ENCODE data around the gene BCL2L1. TPM values are rescaled to one million over a fixed set of nuclear protein-coding genes. Genes with fewer than 3 reads are reported as not detected.

BCL2L1 gene
- total and polyA plus RNA-seq, 2 experiments from 2014 or later, result 42.4 to 110 TPM

DNA sequence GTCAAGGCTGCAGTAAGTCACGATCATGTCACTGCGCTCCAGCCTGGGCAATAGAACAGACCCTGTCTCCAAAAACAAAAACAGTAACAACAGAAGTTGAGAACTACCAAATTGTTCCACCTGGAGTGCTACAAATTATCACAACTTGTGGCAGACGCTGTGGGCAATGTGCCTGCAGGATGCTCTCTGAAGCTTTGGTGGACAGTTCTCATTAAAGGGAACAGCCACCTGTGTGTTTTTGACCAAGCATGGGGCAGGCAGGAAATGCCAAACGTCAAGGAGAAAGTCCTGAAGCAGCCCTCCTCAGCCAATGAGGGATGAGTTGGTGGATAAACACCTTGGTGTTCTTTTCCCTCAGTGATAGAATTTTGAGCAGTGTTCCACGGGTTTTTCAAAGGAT lies 69.1 kb downstream of the BCL2L1 start:
- Histone ChIP-seq H3K4me2 (no peak overlapping the region), H3F3A (replicated peaks; ENCODE audit: low read depth) (peaks cover 9% of the 10 kb centered on the region), H3K4me3 (no peak overlapping the region), H3K36me3 (ENCODE audit: insufficient read depth) (no peaks in the 10 kb centered on the region), H3K27me3 (ENCODE audit: insufficient read depth) (no peaks in the 10 kb centered on the region), H3K4me1 (ENCODE audit: insufficient read depth) (no peaks in the 10 kb centered on the region), H2AFZ (no peak overlapping the region), H3K27ac (ENCODE audit: low read depth) (no peak overlapping the region; the same call in 1 of the 2 replicates), H4K20me1 (replicated peaks; ENCODE audit: insufficient read depth) (0 out of 2 replicates have a peak, but pooled peaks cover 4% of the 10 kb centered on the region), H3K79me2 (replicated peaks; ENCODE audit: insufficient read depth) (no peaks in the 10 kb centered on the region), H3K9me2 (ENCODE audit: insufficient read depth) (no peaks in the 10 kb centered on the region)
- ATAC-seq (no peak), DNase-seq (ENCODE audit: low spot score) (no peak)
- Mint-ChIP-seq H3K9me3 (no peaks in the 10 kb centered on the region; the same call in 2 of the 3 replicates), H3K36me3 (ENCODE audit: low read depth) (no peaks in the 10 kb centered on the region), H3K4me3 (no peak overlapping the region), H3K27ac (no peak overlapping the region), H3K27me3 (ENCODE audit: insufficient read depth, low read depth, poor library complexity) (peaks cover 7% of the 10 kb centered on the region), H3K4me1 (no peaks in the 10 kb centered on the region)
- TF ChIP-seq POLR2AphosphoS5 (IDR thresholded peaks at IDR 0.05; ENCODE audit: low read depth), result no peak
- TF ChIP-seq ZNF331 (CRISPR knock-in tag; IDR thresholded peaks at IDR 0.05; ENCODE audit: low read depth), result no peak
- no peak for TF ChIP-seq ZNF114 (CRISPR knock-in tag; IDR thresholded peaks at IDR 0.05)
- TF ChIP-seq JUNB (IDR thresholded peaks at IDR 0.05; ENCODE audit: unreplicated experiment), result no peak
- TF ChIP-seq, protein P1, sequence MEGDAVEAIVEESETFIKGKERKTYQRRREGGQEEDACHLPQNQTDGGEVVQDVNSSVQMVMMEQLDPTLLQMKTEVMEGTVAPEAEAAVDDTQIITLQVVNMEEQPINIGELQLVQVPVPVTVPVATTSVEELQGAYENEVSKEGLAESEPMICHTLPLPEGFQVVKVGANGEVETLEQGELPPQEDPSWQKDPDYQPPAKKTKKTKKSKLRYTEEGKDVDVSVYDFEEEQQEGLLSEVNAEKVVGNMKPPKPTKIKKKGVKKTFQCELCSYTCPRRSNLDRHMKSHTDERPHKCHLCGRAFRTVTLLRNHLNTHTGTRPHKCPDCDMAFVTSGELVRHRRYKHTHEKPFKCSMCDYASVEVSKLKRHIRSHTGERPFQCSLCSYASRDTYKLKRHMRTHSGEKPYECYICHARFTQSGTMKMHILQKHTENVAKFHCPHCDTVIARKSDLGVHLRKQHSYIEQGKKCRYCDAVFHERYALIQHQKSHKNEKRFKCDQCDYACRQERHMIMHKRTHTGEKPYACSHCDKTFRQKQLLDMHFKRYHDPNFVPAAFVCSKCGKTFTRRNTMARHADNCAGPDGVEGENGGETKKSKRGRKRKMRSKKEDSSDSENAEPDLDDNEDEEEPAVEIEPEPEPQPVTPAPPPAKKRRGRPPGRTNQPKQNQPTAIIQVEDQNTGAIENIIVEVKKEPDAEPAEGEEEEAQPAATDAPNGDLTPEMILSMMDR (conservative IDR thresholded peaks at IDR 0.05; ENCODE audit: low read depth in 2 of 2), result no peak
- TF ChIP-seq CREB1 (CRISPR knock-in tag; IDR thresholded peaks at IDR 0.05; ENCODE audit: low read depth), result no peak
- TF ChIP-seq STAT1 (IDR thresholded peaks at IDR 0.05; ENCODE audit: unreplicated experiment), result no peak
- TF ChIP-seq EZH2 (IDR thresholded peaks at IDR 0.05; ENCODE audit: low read depth, unreplicated experiment), result no peak
- no peak for TF ChIP-seq NANOG (IDR thresholded peaks at IDR 0.05; ENCODE audit: borderline replicate concordance)
- no peak for TF ChIP-seq EZH2phosphoT487 (IDR thresholded peaks at IDR 0.05; ENCODE audit: unreplicated experiment)
- TF ChIP-seq, protein P2, sequence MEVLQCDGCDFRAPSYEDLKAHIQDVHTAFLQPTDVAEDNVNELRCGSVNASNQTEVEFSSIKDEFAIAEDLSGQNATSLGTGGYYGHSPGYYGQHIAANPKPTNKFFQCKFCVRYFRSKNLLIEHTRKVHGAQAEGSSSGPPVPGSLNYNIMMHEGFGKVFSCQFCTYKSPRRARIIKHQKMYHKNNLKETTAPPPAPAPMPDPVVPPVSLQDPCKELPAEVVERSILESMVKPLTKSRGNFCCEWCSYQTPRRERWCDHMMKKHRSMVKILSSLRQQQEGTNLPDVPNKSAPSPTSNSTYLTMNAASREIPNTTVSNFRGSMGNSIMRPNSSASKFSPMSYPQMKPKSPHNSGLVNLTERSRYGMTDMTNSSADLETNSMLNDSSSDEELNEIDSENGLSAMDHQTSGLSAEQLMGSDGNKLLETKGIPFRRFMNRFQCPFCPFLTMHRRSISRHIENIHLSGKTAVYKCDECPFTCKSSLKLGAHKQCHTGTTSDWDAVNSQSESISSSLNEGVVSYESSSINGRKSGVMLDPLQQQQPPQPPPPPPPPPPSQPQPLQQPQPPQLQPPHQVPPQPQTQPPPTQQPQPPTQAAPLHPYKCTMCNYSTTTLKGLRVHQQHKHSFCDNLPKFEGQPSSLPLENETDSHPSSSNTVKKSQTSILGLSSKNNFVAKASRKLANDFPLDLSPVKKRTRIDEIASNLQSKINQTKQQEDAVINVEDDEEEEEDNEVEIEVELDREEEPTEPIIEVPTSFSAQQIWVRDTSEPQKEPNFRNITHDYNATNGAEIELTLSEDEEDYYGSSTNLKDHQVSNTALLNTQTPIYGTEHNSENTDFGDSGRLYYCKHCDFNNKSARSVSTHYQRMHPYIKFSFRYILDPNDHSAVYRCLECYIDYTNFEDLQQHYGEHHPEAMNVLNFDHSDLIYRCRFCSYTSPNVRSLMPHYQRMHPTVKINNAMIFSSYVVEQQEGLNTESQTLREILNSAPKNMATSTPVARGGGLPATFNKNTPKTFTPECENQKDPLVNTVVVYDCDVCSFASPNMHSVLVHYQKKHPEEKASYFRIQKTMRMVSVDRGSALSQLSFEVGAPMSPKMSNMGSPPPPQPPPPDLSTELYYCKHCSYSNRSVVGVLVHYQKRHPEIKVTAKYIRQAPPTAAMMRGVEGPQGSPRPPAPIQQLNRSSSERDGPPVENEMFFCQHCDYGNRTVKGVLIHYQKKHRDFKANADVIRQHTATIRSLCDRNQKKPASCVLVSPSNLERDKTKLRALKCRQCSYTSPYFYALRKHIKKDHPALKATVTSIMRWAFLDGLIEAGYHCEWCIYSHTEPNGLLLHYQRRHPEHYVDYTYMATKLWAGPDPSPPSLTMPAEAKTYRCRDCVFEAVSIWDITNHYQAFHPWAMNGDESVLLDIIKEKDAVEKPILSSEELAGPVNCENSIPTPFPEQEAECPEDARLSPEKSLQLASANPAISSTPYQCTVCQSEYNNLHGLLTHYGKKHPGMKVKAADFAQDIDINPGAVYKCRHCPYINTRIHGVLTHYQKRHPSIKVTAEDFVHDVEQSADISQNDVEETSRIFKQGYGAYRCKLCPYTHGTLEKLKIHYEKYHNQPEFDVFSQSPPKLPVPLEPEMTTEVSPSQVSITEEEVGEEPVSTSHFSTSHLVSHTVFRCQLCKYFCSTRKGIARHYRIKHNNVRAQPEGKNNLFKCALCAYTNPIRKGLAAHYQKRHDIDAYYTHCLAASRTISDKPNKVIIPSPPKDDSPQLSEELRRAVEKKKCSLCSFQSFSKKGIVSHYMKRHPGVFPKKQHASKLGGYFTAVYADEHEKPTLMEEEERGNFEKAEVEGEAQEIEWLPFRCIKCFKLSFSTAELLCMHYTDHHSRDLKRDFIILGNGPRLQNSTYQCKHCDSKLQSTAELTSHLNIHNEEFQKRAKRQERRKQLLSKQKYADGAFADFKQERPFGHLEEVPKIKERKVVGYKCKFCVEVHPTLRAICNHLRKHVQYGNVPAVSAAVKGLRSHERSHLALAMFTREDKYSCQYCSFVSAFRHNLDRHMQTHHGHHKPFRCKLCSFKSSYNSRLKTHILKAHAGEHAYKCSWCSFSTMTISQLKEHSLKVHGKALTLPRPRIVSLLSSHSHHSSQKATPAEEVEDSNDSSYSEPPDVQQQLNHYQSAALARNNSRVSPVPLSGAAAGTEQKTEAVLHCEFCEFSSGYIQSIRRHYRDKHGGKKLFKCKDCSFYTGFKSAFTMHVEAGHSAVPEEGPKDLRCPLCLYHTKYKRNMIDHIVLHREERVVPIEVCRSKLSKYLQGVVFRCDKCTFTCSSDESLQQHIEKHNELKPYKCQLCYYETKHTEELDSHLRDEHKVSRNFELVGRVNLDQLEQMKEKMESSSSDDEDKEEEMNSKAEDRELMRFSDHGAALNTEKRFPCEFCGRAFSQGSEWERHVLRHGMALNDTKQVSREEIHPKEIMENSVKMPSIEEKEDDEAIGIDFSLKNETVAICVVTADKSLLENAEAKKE (CRISPR knock-in tag; IDR thresholded peaks at IDR 0.05), result no peak

Data from GM23338 (cell line).